NCI-H748 (cell line): Measurements from ENCODE around the gene SCGB1C1.
"Not testable (repeated sequence)": the region's sequence is repeated elsewhere in the genome, so short reads cannot be mapped to it uniquely, and the experiment has no call there.

Experiments used
- DNase-seq: peaks from one replicate; lab custom pipeline; 2025; ENCODE audit not compliant: unreplicated experiment; lab: John Stamatoyannopoulos, UW

Gene SCGB1C1

GRCh38 chr11:218815-219593 is 26.1 kb downstream of the SCGB1C1 start:
- no peak for DNase-seq

GRCh38 chr11:220641-221215 is 27.9 kb downstream of the SCGB1C1 start:
- not testable (repeated sequence) for DNase-seq

- DNase-seq = no peak
These were observed 28.7 kb downstream of the SCGB1C1 start for GRCh38 chr11:221539-221938.

GRCh38 chr11:221998-222789 is 29.3 kb downstream of the SCGB1C1 start:
- DNase-seq = no peak

GRCh38 chr11:223026-223789 is 30.3 kb downstream of the SCGB1C1 start:
- no peak for DNase-seq

GRCh38 chr11:223884-224283 is 31.0 kb downstream of the SCGB1C1 start:
- no peak for DNase-seq

DNA sequence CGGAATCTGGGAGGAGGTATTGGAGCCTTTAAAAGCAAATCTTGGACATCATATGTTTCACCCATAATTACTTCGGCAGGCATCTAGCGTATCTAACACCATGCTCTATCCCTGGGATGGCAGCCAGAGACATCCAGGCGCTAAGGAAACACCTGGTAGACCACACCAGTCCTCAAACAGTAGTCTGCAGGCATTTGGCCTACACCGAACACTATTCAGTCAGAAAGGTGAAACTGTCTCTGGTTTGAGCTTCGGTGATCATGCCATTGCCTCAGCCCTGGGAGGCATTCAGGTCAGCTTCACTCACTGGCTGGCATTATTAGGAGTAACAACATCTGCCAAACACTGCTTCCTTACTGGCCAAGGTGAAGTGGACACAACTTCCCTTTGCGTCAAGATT is 31.5 kb downstream of the SCGB1C1 start:
- no peak for DNase-seq

GRCh38 chr11:225734-226453 is 33.0 kb downstream of the SCGB1C1 start:
- DNase-seq = no peak

DNA sequence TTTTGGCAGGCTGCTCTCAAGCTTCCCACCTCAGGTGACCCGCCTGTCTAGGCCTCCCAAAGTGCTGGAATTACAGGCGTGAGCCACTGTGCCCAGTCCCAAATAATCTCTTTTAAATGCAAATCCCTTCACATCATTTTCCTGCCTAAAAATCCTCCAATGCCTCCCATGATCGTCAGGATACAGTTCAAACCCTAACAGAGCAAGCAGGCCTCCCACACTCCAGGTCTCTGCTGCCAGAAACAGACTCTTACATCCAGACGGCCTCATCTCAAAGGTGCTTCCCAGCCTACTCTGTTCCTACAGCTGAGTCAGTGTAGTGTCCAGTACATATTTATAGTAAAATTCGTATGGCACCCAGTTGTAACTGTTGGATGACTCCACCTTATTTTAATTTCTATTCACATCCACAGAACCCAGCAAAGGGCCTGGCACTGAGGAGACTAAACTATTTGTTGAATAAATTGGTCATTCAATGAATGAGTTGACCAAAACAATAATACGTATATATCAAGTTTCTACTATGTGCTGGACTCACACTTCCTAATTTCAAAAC is 35.0 kb downstream of the SCGB1C1 start:
- DNase-seq = no peak

DNA sequence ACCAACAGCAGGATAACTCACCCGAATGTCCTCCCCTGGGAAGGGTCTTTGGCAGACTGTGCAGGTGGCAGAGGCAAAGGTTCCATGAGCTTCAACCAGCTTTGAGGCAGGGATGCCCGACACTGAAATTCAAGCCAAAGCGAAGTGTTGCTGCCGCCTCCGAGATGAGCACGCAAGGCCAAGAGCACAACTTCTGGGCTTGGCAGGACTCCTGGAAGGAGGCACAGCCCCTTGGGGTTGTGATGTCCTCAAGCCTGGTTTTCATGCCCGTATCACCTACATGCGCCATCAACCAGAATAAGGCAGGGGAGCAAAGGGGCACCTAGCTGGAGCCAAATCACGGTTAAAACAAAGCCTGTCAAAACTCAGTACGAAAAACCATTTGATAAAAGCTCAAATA is 37.6 kb downstream of the SCGB1C1 start:
- DNase-seq = no peak

- DNase-seq = no peak
These were observed 40.1 kb downstream of the SCGB1C1 start for GRCh38 chr11:232783-233565.

DNA sequence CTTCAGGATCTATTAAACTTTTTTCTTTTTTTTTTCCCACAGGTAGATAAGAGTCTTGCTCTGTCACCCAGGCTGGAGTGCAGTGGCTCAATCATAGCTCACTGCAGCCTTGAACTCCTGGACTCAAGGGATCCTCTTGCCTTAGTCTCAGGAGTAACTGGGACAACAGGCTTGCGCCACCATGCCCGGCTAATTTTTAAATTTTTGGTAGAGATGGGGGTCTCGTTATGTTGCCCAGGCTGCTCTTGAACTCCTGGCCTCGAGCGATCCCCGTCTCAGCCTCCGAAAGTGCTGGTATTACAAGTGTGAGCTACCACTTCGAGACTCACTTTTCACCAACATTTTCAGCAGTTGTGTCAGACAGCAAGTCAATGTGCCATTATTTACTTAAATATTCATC is 42.3 kb downstream of the SCGB1C1 start:
- no peak for DNase-seq

DNA sequence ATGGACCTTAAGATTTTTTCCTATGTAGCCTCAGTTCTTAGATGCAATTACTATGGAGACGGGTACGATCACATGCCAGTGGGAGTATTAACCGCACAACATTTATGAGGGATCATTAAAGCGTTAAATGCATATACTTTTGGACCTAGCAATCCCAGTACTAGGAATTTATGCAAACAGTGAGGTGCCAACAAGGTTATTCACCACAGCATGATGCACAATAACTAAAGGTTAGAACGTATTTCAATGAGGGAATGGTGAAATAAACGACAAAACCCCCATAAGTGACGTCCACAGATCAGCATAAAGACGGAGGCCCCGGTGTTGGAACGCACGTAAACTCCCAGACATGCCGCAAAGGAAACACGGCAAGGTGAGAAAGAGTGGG is 42.7 kb downstream of the SCGB1C1 start:
- no peak for DNase-seq

DNA sequence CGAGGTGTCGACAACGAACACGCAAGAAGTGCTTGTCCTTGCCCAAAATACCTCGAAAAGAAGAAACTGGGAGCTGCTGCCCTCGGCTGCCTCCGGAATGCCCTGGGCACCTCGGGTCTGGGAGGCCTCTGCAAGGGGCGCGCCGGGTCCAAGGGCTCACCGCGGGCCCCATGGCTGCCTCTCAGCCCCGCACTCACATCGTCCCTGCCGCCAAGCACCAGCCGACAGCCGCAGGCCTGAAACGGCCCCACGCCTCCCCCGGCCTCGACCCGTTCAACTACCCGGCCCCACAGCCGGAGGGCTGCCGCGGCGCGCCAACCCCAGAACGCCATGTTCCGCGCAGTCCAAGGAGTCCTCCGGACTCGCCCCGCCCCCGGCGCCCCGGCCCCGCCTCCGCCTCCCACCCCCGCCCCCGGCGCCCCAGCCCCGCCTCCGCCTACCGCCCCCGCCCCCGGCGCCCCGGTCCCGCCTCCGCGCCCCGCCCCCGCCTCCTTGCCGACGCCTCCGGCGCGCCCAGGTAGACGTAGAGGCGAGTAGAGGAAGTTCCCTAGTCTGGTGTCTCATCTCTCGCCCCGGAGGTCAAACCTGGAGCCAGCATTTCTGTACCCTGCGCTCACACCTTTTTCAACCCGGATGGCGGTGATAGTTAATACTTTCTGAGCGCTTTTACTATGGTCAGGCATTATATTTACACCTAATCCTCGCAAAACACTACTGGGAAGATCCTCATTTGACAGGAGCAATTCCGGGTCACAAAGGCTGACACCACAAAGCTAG is 43.3 kb downstream of the SCGB1C1 start, which contains the start of gene SIRT3:
SIRT3 (minus strand) TSS at position 346 of the 777 bp plus-strand sequence; CDS start at position 332, 14 bp downstream.
- peak; percentile 85 for DNase-seq

DNA sequence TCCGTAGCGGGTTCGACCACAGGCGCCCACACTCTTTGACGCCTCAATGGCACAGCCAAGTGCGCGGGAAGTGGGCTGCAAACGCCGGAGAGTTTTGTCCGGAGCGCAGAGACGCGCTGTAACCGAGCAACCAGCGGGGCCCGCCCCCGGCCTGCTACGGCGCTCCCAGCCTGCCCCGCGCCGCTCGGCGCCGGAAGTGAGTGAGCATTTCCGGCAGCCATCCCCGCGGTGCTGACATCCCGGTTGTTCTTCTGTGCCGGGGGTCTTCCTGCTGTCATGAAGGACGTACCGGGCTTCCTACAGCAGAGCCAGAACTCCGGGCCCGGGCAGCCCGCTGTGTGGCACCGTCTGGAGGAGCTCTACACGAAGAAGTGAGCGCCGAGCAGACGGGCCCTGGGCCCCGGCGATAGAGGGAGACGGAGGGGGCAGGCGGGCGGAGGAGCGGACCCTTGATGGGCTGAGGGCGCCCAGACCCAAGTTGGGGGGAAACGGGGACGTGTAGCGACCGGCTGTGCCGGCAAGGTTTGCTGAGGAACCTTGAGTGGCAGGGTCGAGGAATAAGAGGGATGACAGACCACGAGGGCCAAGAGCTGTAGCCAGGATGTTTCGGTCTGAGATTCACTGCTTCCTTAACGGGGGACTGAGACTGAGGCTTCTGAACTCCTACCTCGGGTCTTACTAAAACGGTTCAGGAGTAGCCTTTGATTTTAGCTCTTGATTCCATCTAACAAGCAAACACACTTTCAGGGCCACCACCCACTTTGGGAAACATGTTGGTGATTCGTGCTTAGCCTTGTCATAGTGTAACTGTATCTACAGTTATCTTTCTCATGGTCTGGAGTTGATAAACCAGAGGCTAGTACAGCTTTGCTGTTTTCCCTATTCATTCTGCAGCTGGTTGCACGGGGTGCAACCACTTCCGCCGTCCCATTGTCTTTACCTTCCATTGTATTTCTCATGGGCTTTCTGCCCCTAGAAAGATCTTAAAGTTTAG is 44.2 kb downstream of the SCGB1C1 start, which contains the start of gene PSMD13:
PSMD13 (plus strand) TSS at position 203 of the 994 bp plus-strand sequence; CDS start at position 277, 74 bp downstream.
- peak; percentile 90 for DNase-seq

- not testable (repeated sequence) for DNase-seq
These were observed 45.5 kb downstream of the SCGB1C1 start for GRCh38 chr11:238346-238745.

- DNase-seq = no peak
These were observed 47.4 kb downstream of the SCGB1C1 start for GRCh38 chr11:240315-240714.
